ENCODE results near the gene SIK3.
"Not testable (repeated sequence)": the region's sequence is repeated elsewhere in the genome, so short reads cannot be mapped to it uniquely, and the experiment has no call there.

SIK3 gene

GRCh38 chr11:117057317-117057716, 40.9 kb downstream of the SIK3 start:
- H3K27me3 ChIP-seq (ENCODE audit: insufficient read depth, low read length): no peaks in the 10 kb centered on the region
- no peaks in the 10 kb centered on the region for H3K9me3 ChIP-seq (ENCODE audit: insufficient read depth, low read depth, low read length)
- peaks cover 15% of the 10 kb centered on the region; the same call in 1 of the 2 replicates for H3K4me1 ChIP-seq (ENCODE audit: insufficient read depth, low read length)
- WGBS: 96% methylated on average over 5 of the region's 5 CpGs
- H3K9ac ChIP-seq (ENCODE audit: low read depth, low read length): no peak overlapping the region
- no peak overlapping the region for H3K4me3 ChIP-seq (ENCODE audit: low read length)
- no peaks in the 10 kb centered on the region for H3K36me3 ChIP-seq (ENCODE audit: insufficient read depth, low read length)
- H3K27ac ChIP-seq (ENCODE audit: low read depth, low read length): no peak overlapping the region

- Histone ChIP-seq H3K27ac (ENCODE audit: low read depth, low read length) (no peak overlapping the region), H3K9me3 (ENCODE audit: insufficient read depth, low read depth, low read length) (no peaks in the 10 kb centered on the region), H3K4me1 (ENCODE audit: insufficient read depth, low read length) (peaks cover 15% of the 10 kb centered on the region; the same call in 1 of the 2 replicates), H3K4me3 (ENCODE audit: low read length) (no peak overlapping the region), H3K27me3 (ENCODE audit: insufficient read depth, low read length) (no peaks in the 10 kb centered on the region), H3K36me3 (ENCODE audit: insufficient read depth, low read length) (no peaks in the 10 kb centered on the region), H3K9ac (ENCODE audit: low read depth, low read length) (no peak overlapping the region)
- WGBS: 89% methylated on average over 5 of the region's 5 CpGs
Measured at GRCh38 chr11:117055469-117055868, 42.8 kb downstream of the SIK3 start.

- Histone ChIP-seq H3K4me1 (ENCODE audit: insufficient read depth, low read length) (peaks cover 9% of the 10 kb centered on the region; the same call in 1 of the 2 replicates), H3K27me3 (ENCODE audit: insufficient read depth, low read length) (no peaks in the 10 kb centered on the region), H3K9ac (ENCODE audit: low read depth, low read length) (no peak overlapping the region), H3K4me3 (ENCODE audit: low read length) (no peak overlapping the region), H3K36me3 (ENCODE audit: insufficient read depth, low read length) (no peaks in the 10 kb centered on the region), H3K27ac (ENCODE audit: low read depth, low read length) (no peak overlapping the region), H3K9me3 (ENCODE audit: insufficient read depth, low read depth, low read length) (no peaks in the 10 kb centered on the region)
- 94% methylated on average over 1 of the region's 1 CpG for WGBS
Measured at GRCh38 chr11:117054382-117054781, 43.8 kb downstream of the SIK3 start.

GRCh38 chr11:117052196-117053149, 45.8 kb downstream of the SIK3 start:
- Histone ChIP-seq H3K36me3 (ENCODE audit: insufficient read depth, low read length) (no peaks in the 10 kb centered on the region), H3K27me3 (ENCODE audit: insufficient read depth, low read length) (no peaks in the 10 kb centered on the region), H3K4me3 (ENCODE audit: low read length) (no peak overlapping the region), H3K9ac (ENCODE audit: low read depth, low read length) (no peak overlapping the region), H3K9me3 (ENCODE audit: insufficient read depth, low read depth, low read length) (no peaks in the 10 kb centered on the region), H3K27ac (ENCODE audit: low read depth, low read length) (no peak overlapping the region), H3K4me1 (ENCODE audit: insufficient read depth, low read length) (no peaks in the 10 kb centered on the region)
- 94% methylated on average over 8 of the region's 8 CpGs for WGBS

- H3K9me3 ChIP-seq (ENCODE audit: insufficient read depth, low read depth, low read length); H3K36me3 ChIP-seq (ENCODE audit: insufficient read depth, low read length); H3K4me3 ChIP-seq (ENCODE audit: low read length); H3K4me1 ChIP-seq (ENCODE audit: insufficient read depth, low read length); H3K27me3 ChIP-seq (ENCODE audit: insufficient read depth, low read length); H3K9ac ChIP-seq (ENCODE audit: low read depth, low read length); H3K27ac ChIP-seq (ENCODE audit: low read depth, low read length): not testable (repeated sequence)
- WGBS: 97% methylated on average over 8 of the region's 9 CpGs
Measured at GRCh38 chr11:117050121-117050520, 48.1 kb downstream of the SIK3 start.

GRCh38 chr11:117046627-117047026, 51.6 kb downstream of the SIK3 start:
- WGBS: 89% methylated on average over 4 of the region's 5 CpGs
- H3K9ac ChIP-seq (ENCODE audit: low read depth, low read length); H3K27ac ChIP-seq (ENCODE audit: low read depth, low read length); H3K27me3 ChIP-seq (ENCODE audit: insufficient read depth, low read length); H3K9me3 ChIP-seq (ENCODE audit: insufficient read depth, low read depth, low read length); H3K36me3 ChIP-seq (ENCODE audit: insufficient read depth, low read length); H3K4me1 ChIP-seq (ENCODE audit: insufficient read depth, low read length); H3K4me3 ChIP-seq (ENCODE audit: low read length): not testable (repeated sequence)

- peaks cover 5% of the 10 kb centered on the region for H3K4me1 ChIP-seq (ENCODE audit: insufficient read depth, low read length)
Measured at GRCh38 chr11:117045956-117046355, 52.3 kb downstream of the SIK3 start.

GRCh38 chr11:117045196-117045595, 53.0 kb downstream of the SIK3 start:
- H3K36me3 ChIP-seq (ENCODE audit: insufficient read depth, low read length): no peaks in the 10 kb centered on the region
- 73% methylated on average over 5 of the region's 5 CpGs for WGBS
- H3K9ac ChIP-seq (ENCODE audit: low read depth, low read length): no peak overlapping the region
- H3K4me1 ChIP-seq (ENCODE audit: insufficient read depth, low read length): peaks cover 5% of the 10 kb centered on the region
- H3K9me3 ChIP-seq (ENCODE audit: insufficient read depth, low read depth, low read length): no peaks in the 10 kb centered on the region
- H3K27ac ChIP-seq (ENCODE audit: low read depth, low read length): no peak overlapping the region
- no peaks in the 10 kb centered on the region for H3K27me3 ChIP-seq (ENCODE audit: insufficient read depth, low read length)
- no peak overlapping the region for H3K4me3 ChIP-seq (ENCODE audit: low read length)

More at GRCh38 chr11:117045956-117046355, 52.3 kb downstream of the SIK3 start:
- 92% methylated on average over 1 of the region's 1 CpG for WGBS
- no peaks in the 10 kb centered on the region for H3K27me3 ChIP-seq (ENCODE audit: insufficient read depth, low read length)
- H3K4me3 ChIP-seq (ENCODE audit: low read length): no peak overlapping the region
- no peak overlapping the region for H3K27ac ChIP-seq (ENCODE audit: low read depth, low read length)
- H3K36me3 ChIP-seq (ENCODE audit: insufficient read depth, low read length): no peaks in the 10 kb centered on the region
- H3K9ac ChIP-seq (ENCODE audit: low read depth, low read length): no peak overlapping the region
- no peaks in the 10 kb centered on the region for H3K9me3 ChIP-seq (ENCODE audit: insufficient read depth, low read depth, low read length)

GRCh38 chr11:117044287-117045035, 53.8 kb downstream of the SIK3 start:
- no peaks in the 10 kb centered on the region for H3K27me3 ChIP-seq (ENCODE audit: insufficient read depth, low read length)
- H3K27ac ChIP-seq (ENCODE audit: low read depth, low read length): no peak overlapping the region
- no peak overlapping the region for H3K4me3 ChIP-seq (ENCODE audit: low read length)
- H3K4me1 ChIP-seq (ENCODE audit: insufficient read depth, low read length): peaks cover 5% of the 10 kb centered on the region
- no peaks in the 10 kb centered on the region for H3K9me3 ChIP-seq (ENCODE audit: insufficient read depth, low read depth, low read length)
- no peak overlapping the region for H3K9ac ChIP-seq (ENCODE audit: low read depth, low read length)
- 93% methylated on average over 7 of the region's 7 CpGs for WGBS
- no peaks in the 10 kb centered on the region for H3K36me3 ChIP-seq (ENCODE audit: insufficient read depth, low read length)

- Histone ChIP-seq H3K27ac (ENCODE audit: low read depth, low read length) (no peak overlapping the region), H3K9me3 (ENCODE audit: insufficient read depth, low read depth, low read length) (no peaks in the 10 kb centered on the region), H3K9ac (ENCODE audit: low read depth, low read length) (no peak overlapping the region), H3K27me3 (ENCODE audit: insufficient read depth, low read length) (no peaks in the 10 kb centered on the region), H3K36me3 (ENCODE audit: insufficient read depth, low read length) (no peaks in the 10 kb centered on the region), H3K4me1 (ENCODE audit: insufficient read depth, low read length) (peaks cover 6% of the 10 kb centered on the region), H3K4me3 (ENCODE audit: low read length) (no peak overlapping the region)
- 100% methylated on average over 2 of the region's 3 CpGs for WGBS
Measured at GRCh38 chr11:117042689-117043088, 55.5 kb downstream of the SIK3 start.

GRCh38 chr11:117039900-117040299, 58.3 kb downstream of the SIK3 start:
- Histone ChIP-seq H3K27ac (ENCODE audit: low read depth, low read length) (no peak overlapping the region), H3K4me1 (ENCODE audit: insufficient read depth, low read length) (peaks cover 10% of the 10 kb centered on the region), H3K9me3 (ENCODE audit: insufficient read depth, low read depth, low read length) (no peaks in the 10 kb centered on the region), H3K27me3 (ENCODE audit: insufficient read depth, low read length) (no peaks in the 10 kb centered on the region), H3K36me3 (ENCODE audit: insufficient read depth, low read length) (no peaks in the 10 kb centered on the region), H3K4me3 (ENCODE audit: low read length) (no peak overlapping the region), H3K9ac (ENCODE audit: low read depth, low read length) (no peak overlapping the region)
- WGBS: no CpG with 5 or more reads among the region's 1 CpG
